ENCODE measurements around the gene INPP4B. TPM values are rescaled to one million over a fixed set of nuclear protein-coding genes. Genes with fewer than 3 reads are reported as not detected.
A peak's percentile ranks its signal among the peaks of the same experiment; 100 is the strongest.

The INPP4B gene
- total RNA-seq, 1 experiment from 2014 or later: 14.3 TPM

DNA sequence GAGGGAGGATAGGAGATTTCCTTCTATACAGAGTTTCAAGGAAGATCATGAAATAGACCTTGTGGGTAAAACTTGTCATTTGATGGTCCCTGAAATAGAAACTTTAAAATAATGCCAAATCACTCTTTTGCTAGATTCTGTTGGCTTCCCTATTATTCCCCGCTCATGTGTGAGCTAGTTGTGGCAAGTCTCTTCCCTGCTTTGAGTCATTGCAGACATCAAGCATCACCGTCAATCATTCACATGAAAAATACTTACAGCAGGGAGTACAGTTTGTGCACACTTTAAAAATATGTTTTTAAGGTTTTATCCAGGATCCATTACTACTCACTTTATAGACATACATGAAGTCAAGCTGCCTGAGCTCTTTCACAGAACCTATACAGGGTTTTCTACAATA lies 35.2 kb upstream of the INPP4B start (continued):
- TF ChIP-seq ZFX (IDR thresholded peaks at IDR 0.05) (no peak), YY1 (IDR thresholded peaks at IDR 0.05; ENCODE audit: extremely low read depth, insufficient replicate concordance, low read depth, low read length) (no peak), SRF (IDR thresholded peaks at IDR 0.05; ENCODE audit: low read depth) (no peak)

DNA sequence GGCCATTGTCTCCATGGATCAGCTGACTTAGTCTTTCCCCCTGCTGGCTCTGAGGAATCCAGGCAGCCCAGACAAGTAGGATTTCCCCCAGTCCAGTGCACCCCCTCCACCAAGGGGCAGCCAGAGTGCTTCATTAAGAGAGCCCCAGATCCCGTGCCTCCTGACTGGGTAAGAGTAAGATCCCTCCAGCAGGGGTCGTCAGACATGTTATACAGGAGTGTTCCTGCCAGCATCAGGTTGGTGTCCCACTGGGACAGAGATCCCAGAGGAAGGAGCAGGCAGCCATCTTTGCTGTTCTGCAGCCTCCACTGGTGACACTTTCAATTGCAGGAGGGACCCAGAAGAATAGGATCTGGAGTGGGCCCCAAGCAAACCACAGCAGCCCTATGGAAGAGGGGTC lies 29.0 kb upstream of the INPP4B start:
- no peak for TF ChIP-seq CEBPB (IDR thresholded peaks at IDR 0.05; ENCODE audit: low read depth)
- TF ChIP-seq, protein P1, sequence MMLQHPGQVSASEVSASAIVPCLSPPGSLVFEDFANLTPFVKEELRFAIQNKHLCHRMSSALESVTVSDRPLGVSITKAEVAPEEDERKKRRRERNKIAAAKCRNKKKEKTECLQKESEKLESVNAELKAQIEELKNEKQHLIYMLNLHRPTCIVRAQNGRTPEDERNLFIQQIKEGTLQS (IDR thresholded peaks at IDR 0.05): no peak
- no peak for TF ChIP-seq FOSL1 (IDR thresholded peaks at IDR 0.05; ENCODE audit: low read depth)
- TF ChIP-seq EZH2 (IDR thresholded peaks at IDR 0.05): no peak
- TF ChIP-seq JUND (IDR thresholded peaks at IDR 0.05): no peak
- no peak for TF ChIP-seq TCF7L2 (IDR thresholded peaks at IDR 0.05; ENCODE audit: borderline replicate concordance, extremely low read depth, insufficient read depth, insufficient read length)
- no peak for TF ChIP-seq EZH2phosphoT487 (IDR thresholded peaks at IDR 0.05; ENCODE audit: borderline replicate concordance)
- TF ChIP-seq, protein P2, sequence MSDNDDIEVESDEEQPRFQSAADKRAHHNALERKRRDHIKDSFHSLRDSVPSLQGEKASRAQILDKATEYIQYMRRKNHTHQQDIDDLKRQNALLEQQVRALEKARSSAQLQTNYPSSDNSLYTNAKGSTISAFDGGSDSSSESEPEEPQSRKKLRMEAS (IDR thresholded peaks at IDR 0.05): no peak
- TF ChIP-seq EGR1 (IDR thresholded peaks at IDR 0.05; ENCODE audit: low read depth): no peak
- TF ChIP-seq POLR2A (IDR thresholded peaks at IDR 0.05; ENCODE audit: borderline replicate concordance, extremely low read depth, insufficient read depth, insufficient read length): no peak
- no peak for TF ChIP-seq YY1 (IDR thresholded peaks at IDR 0.05; ENCODE audit: extremely low read depth, insufficient replicate concordance, low read depth, low read length)
- POLR2A ChIA-PET: no interaction called here
- ATAC-seq (peak; percentile 60), DNase-seq (ENCODE audit: low read depth, low spot score) (no peak)
- no peaks in the 10 kb centered on the region for H3K4me1 ChIP-seq (ENCODE audit: control insufficient read depth in 1 of 2, insufficient read depth in 2 of 2, low read length in 2 of 2)
- no peaks in the 10 kb centered on the region for H3K36me3 ChIP-seq (ENCODE audit: control insufficient read depth in 1 of 2, insufficient read depth in 2 of 2, low read length in 2 of 2)
- no peak overlapping the region for H3K4me2 ChIP-seq (ENCODE audit: low read length)
- H4K20me1 ChIP-seq (ENCODE audit: insufficient read depth): no peaks in the 10 kb centered on the region
- no peak overlapping the region for H3K27ac ChIP-seq (ENCODE audit: low read depth, low read length)
- H3K9me3 ChIP-seq (ENCODE audit: control insufficient read depth in 1 of 2, insufficient read depth in 1 of 2, low read depth in 1 of 2, low read length in 2 of 2): no peaks in the 10 kb centered on the region
- RAD21 ChIA-PET (ENCODE audit: low non-redundant PET in 1 of 2, low total read pairs in 2 of 2, uncharacterized antibody in 2 of 2, unreplicated experiment in 2 of 2): no interaction called here
- no peak overlapping the region for H3K4me3 ChIP-seq (replicated peaks in 1 of 2; ENCODE audit: low read depth in 1 of 2, low read length in 2 of 2)
- intact Hi-C loops (cut with micrococcal nuclease): no loop called here
- H3K9me2 ChIP-seq (ENCODE audit: insufficient read depth): no peaks in the 10 kb centered on the region
- H3K9ac ChIP-seq (ENCODE audit: low read length): no peak overlapping the region
- BruUV-seq (replicated peaks): no TSS peak
- no peaks in the 10 kb centered on the region for H3K27me3 ChIP-seq (ENCODE audit: insufficient read depth, low read length)
- CTCF ChIA-PET: interaction anchor here (0.9 kb wide), 1 partner anchor 111 kb away, joined by 3 read pairs; no protein-coding TSS in a partner anchor
- H2AFZ ChIP-seq (ENCODE audit: low read depth, low read length, poor library complexity, severe bottlenecking): no peak overlapping the region
- no peaks in the 10 kb centered on the region for H3K79me2 ChIP-seq (ENCODE audit: insufficient read depth, low read length)
